WERI-Rb-1 (cell line): ENCODE measurements around the gene NFKB1.

Experiments used
- DNase-seq: peaks from one replicate; pipeline ENCODE4 v3.0.0-alpha.2; 2020
- H3K27ac ChIP-seq: fragments of 250-450 bp; sonication (Bioruptor Pico); 2 replicates; pipeline ENCODE4 v1.5.1; 2020; ENCODE audit warnings: mild to moderate bottlenecking, moderate library complexity
- H3K27me3 ChIP-seq: fragments of 250-450 bp; sonication (Bioruptor Pico); 2 replicates; pipeline ENCODE4 v1.5.1; 2021; ENCODE audit warnings: mild to moderate bottlenecking, low read depth, moderate library complexity; ENCODE audit not compliant: insufficient read depth, severe bottlenecking
- H3K36me3 ChIP-seq: fragments of 250-450 bp; sonication (Bioruptor Pico); 2 replicates; pipeline ENCODE4 v1.5.1; 2020; ENCODE audit warnings: mild to moderate bottlenecking, moderate library complexity
- H3K4me3 ChIP-seq: 2 replicates; pipeline ENCODE4 v1.5.1; 2011; ENCODE audit warnings: low read depth, mild to moderate bottlenecking, control low read depth, low read length
- H3K9me3 ChIP-seq: fragments of 250-450 bp; sonication (Bioruptor Pico); 2 replicates; pipeline ENCODE4 v1.5.1; 2021; ENCODE audit warnings: mild to moderate bottlenecking, moderate library complexity; ENCODE audit not compliant: severe bottlenecking
- CTCF ChIP-seq: IDR thresholded peaks from 2 replicates; pipeline ENCODE4 v1.5.1; 2011; ENCODE audit warnings: low read depth, mild to moderate bottlenecking, control low read depth, inconsistent platforms, low read length

The NFKB1 gene

GRCh38 chr4:102551958-102552565, 50.9 kb downstream of the NFKB1 start:
- no peaks in the 10 kb centered on the region for H3K9me3 ChIP-seq
- TF ChIP-seq CTCF: no peak
- H3K4me3 ChIP-seq: no peak overlapping the region
- H3K36me3 ChIP-seq: no peaks in the 10 kb centered on the region
- no peaks in the 10 kb centered on the region for H3K27me3 ChIP-seq
- no peak overlapping the region for H3K27ac ChIP-seq
- no peak for DNase-seq

- H3K27me3 ChIP-seq: no peaks in the 10 kb centered on the region
- H3K4me3 ChIP-seq: no peak overlapping the region
- H3K9me3 ChIP-seq: no peaks in the 10 kb centered on the region
- H3K27ac ChIP-seq: no peak overlapping the region
- no peak for DNase-seq
- no peak for TF ChIP-seq CTCF
- H3K36me3 ChIP-seq: no peaks in the 10 kb centered on the region
Observed at GRCh38 chr4:102552781-102553180, 51.6 kb downstream of the NFKB1 start.

- no peak for TF ChIP-seq CTCF
- Histone ChIP-seq H3K27me3 (no peaks in the 10 kb centered on the region), H3K36me3 (no peaks in the 10 kb centered on the region), H3K27ac (no peak overlapping the region), H3K4me3 (no peak overlapping the region), H3K9me3 (no peaks in the 10 kb centered on the region)
- DNase-seq: no peak
Observed at GRCh38 chr4:102553982-102554381, 52.8 kb downstream of the NFKB1 start.

GRCh38 chr4:102554482-102554881, 53.3 kb downstream of the NFKB1 start:
- DNase-seq: no peak
- Histone ChIP-seq H3K27me3 (no peaks in the 10 kb centered on the region), H3K36me3 (no peaks in the 10 kb centered on the region), H3K9me3 (no peaks in the 10 kb centered on the region), H3K27ac (no peak overlapping the region), H3K4me3 (no peak overlapping the region)
- TF ChIP-seq CTCF: no peak

GRCh38 chr4:102554992-102555391, 53.8 kb downstream of the NFKB1 start:
- Histone ChIP-seq H3K9me3 (no peaks in the 10 kb centered on the region), H3K36me3 (no peaks in the 10 kb centered on the region), H3K4me3 (no peak overlapping the region), H3K27ac (no peak overlapping the region), H3K27me3 (no peaks in the 10 kb centered on the region)
- TF ChIP-seq CTCF: no peak
- no peak for DNase-seq

- H3K4me3 ChIP-seq: no peak overlapping the region
- no peak for TF ChIP-seq CTCF
- H3K27me3 ChIP-seq: no peaks in the 10 kb centered on the region
- no peaks in the 10 kb centered on the region for H3K9me3 ChIP-seq
- DNase-seq: no peak
- no peaks in the 10 kb centered on the region for H3K36me3 ChIP-seq
- no peak overlapping the region for H3K27ac ChIP-seq
Observed at GRCh38 chr4:102557636-102558035, 56.5 kb downstream of the NFKB1 start.
